HG02588 (cell line): ENCODE data around the gene RYR3.
"Not testable (repeated sequence)": the region's sequence is repeated elsewhere in the genome, so short reads cannot be mapped to it uniquely, and the experiment has no call there.

Experiments used
- ATAC-seq: cut with Tn5 transposase; IDR thresholded peaks from one replicate; pipeline ENCODE4 v1.9.1; 2021; ENCODE audit warnings: mild to moderate bottlenecking, moderate library complexity; ENCODE audit not compliant: unreplicated experiment

The RYR3 gene

DNA sequence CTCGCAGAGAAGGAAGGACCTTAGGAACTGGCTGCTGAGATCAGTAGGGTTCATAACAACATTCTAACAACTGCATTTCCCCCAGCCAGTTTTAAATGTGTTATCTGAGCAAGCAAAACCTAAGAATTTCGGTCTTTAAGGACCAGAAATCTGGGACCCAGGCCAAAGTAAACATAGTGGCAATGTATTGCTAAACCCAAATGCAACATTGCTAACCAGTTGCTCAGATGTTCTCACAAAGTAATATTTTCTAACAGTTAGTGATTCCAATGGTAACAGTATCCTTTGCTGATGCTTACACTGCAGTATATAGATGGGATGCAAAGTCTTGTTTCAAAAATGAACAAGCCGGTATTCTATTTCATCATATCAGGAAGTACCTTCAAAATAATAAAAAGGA, 254.3 kb downstream of the RYR3 start:
- no peak for ATAC-seq

DNA sequence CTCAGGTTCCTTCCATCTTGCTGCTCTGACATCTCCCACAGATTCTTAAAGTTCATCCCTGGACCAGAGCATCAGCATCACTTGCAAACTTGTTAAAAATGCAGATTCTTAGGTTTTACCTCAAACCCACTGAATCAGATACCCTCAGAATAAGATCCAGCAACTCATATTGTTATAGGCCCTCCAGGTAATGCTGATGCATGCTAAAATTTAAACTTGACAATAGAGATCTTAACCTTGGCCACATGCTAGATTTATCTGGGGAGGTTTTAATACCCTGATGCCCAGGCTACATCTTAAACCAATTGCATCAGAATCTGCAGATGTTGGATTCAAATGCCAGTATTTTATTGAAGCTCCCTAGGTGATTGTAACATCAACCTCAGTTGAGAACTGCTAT, 256.9 kb downstream of the RYR3 start:
- ATAC-seq = no peak

DNA sequence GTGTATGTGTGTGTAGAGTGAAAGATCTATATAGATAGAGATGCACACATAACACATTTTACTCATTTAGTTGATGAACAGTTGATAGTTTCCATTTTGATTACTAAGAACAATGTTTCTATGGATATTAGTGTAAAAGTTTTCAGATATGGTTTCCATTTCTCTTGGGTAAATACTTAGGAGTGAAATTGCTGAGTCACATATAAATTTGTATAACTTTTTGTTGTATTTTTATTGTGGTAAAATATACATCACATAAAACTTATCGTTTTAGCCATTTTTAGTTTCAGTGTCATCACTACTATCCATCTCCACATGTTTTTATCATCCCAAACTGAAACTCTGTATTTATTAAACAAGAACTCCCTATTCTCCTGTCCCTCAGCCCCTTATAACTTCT, 258.3 kb downstream of the RYR3 start:
- no peak for ATAC-seq

DNA sequence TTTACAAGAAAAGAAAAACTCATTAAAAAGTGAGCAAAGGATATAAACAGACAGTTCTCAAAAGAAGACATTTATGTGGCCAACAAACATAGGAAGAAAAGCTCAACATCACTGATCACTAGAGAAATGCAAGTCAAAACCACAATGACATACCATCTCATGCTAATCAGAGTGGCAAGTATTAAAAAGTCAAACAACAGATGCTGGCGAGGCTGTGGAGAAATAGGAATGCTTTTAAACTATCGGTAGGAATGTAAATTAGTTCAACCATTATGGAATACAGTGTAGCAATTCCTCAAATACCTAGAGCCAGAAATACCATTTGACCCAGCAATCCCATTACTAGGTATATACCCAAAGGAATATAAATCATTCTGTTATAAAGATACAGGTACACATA, 267.1 kb downstream of the RYR3 start:
- ATAC-seq = not testable (repeated sequence)

DNA sequence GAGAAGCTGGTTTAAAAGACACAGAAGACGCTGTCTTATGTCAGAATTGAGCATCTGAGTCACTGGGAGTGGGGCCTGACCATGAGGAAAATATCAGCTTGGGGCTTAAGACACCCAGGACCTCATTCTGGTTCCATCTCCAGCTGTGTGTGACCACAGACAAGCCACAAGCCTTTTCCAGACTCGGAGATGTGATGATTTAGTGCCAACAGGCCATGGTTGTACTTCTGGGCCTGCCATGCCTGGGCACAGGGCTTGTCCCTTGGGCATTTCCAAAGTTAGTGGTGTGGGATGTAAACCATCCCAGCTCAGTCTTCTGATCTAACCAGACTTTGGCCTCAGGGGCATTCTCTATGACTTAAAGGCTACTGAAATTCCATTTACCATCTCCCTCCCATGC, 269.8 kb downstream of the RYR3 start:
- ATAC-seq = no peak

DNA sequence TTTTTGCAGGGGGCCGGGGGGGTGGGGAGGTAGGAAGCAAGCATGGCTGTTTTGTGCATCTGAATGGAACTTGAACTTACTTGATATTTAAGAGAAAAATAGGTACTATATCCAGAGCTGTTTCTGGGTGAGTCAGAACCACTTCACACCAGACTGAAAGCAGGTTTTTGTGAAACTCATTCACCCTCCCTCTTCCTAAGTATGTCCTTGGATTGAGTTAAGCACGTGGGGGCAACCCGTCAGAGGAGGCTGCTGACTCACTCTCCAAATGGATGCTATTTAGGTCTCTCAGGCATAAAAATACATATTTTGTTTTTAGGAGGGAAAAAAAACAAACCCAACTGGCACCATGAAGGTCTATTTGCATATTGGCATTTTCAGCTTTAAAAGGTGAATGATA, 270.3 kb downstream of the RYR3 start:
- ATAC-seq = no peak

DNA sequence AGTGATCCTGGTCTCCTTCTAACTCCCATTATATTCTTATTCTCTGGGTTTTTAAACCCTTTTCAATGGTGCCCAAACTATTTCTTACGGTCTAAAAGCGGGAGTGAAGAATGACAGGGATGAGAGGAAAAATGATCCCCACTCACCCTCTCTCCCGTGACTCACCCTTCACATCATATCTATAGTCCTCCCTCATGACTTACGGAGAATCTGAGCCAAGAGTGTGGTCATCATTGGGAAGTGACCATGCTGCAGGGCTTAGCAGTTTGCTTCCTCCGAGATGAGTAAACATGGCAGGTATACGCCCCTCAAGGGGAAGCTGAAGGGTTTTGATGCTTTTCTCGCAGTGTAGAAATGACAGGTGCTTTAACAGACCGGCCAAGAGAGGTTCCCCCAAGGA, 274.0 kb downstream of the RYR3 start:
- no peak for ATAC-seq

DNA sequence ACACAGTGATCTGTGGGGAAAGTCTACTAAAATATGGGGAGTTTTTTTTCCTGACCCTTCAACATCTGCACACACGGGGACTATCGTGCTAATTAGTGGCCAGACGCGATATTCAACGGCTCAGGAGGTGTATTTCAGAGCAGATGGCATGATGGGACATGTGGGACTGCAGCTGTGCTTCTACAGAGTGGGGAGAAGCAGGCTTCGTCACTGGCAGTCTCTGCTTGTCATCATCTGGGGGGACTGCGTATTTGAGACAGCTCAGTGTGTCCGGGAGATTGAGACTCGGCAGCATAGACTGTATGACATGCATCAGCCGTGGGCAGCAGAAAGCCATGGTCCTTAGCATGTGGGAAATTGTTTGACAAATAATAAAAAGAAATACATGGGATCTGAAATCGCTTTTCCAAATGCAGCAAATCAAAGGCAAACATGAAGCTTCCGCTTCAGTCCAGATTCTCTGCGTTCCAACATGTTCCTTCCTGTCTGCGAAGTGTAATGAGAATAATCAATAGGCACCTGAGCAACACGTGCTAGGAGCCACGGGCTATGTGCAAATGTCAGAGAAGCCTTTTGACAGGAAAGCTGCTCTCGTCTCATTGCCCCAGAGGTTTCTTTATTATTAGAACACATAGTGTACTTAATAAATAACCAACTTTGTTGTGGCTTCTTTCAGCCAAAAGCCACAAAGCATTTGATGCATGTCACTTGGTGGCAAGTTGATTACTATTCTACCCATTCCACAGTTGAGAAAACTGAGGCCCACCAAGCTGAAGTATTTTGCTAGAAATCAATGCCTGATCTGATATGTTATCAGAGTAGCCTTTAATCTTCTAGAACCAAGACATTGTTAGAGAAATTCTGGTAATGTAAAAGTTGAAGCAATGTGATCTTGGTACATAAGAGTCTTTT, 276.3 kb downstream of the RYR3 start:
- ATAC-seq = no peak

DNA sequence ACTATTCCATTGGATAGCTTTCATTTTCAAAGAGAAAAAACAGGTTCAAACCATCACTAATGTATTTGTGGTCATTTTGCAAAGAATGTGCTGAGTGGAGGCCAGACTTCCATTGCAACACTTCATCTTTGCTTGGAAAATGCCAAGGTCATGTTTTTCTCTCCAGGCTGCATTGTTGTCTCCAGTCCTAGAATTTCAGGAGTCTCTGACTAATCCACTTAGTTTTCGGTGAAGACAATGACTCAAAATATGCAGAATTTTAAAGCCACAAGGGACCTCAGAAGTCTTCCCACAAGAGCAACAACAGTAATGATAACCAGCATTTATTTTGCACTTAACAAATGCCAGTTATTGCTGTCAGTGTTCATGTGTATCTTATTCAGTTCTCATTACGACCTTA, 277.0 kb downstream of the RYR3 start:
- no peak for ATAC-seq

DNA sequence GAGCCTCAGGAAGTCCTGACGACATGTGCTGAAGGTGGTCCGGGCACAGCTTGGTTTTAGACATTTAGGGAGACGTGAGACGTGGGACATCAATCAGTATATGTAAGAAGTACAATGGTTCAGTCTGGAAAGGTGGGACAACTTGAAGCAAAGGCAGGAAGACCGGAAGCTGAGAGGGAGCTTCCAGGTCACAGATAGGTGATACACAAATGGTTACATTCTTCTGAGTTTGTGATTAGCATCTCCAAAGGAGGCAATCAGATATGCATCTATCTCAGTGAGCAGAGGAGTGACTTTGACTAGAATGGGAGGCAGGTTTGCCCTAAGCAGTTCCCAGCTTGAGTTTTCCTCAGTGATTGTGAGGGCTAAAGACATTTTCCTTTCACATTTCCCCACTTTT, 282.1 kb downstream of the RYR3 start:
- no peak for ATAC-seq

DNA sequence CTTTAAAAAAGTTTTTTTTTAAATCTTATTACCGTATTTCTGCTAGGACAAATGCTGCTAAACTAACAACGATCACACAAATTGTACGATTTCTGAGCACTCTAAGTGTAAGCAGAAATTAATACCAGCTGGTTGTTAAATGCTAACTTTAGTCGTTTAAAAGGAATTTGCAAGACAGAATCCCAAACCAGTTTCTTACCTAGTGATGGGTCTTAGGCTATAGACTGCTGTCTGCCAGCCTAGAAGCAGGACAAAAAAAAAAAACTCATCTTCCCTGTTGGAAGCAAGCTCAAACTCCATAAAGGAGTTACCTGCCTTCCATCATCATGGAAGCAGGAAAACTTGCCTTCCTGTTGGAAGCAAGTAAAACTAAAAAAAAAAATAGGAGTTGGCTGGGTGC, 287.6 kb downstream of the RYR3 start:
- ATAC-seq = not testable (repeated sequence)

DNA sequence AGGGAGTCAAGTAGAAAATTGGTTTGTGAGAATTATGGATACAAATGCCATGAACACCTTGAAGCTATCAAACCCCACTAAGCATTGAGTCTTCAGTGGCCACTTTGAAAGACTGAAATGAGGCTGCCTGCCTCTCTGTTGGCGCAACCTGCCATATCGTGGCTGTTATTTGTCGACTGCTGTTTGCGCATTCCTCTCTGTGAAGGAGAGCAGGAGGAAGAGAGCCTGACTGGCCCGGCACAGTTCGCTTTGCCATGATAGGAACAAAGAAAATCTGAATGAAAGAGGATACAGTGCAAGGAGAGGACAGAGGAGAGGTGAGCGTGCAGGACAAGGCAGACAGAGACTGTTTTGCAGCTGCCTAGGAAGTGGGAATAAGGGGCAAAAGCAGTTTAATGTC, 289.4 kb downstream of the RYR3 start:
- ATAC-seq = no peak

DNA sequence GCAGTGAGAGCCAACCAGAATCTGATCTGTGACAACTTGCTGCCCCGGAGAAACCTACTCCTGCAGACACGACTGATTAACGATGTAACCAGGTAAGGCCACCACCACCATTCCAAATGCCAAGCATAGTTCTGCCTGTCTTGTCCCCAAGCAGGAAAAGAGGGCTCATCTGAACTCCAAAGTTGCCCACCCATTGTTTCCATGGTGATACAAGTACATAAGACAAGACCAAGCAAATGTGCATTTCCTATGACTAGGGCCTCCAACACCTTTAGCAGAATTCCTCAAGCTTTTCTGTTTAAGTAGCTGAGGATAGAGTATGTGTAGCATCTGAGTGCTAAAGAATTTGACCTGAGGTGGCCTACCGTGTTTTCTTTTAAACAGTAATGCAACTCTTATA, 290.7 kb downstream of the RYR3 start:
- no peak for ATAC-seq

DNA sequence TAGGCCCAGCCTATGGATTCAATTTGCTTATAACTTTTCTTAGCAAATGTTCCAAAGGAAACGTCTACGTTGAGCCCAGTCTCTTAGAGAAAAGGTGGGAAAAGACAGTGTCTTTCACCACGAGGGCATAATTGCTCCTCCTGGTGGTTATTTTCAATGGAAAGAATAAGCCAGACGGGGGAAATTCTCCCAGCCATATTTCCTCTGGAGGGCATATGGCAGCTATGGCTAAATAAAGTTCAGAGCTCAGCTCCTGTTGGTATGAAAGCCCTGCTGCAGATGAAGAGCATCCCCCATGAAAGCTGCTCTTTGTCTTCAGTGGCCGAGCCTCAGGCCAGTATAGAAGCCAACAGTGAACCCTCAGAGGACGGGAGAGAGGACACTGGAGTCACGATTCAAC, 297.9 kb downstream of the RYR3 start:
- no peak for ATAC-seq

DNA sequence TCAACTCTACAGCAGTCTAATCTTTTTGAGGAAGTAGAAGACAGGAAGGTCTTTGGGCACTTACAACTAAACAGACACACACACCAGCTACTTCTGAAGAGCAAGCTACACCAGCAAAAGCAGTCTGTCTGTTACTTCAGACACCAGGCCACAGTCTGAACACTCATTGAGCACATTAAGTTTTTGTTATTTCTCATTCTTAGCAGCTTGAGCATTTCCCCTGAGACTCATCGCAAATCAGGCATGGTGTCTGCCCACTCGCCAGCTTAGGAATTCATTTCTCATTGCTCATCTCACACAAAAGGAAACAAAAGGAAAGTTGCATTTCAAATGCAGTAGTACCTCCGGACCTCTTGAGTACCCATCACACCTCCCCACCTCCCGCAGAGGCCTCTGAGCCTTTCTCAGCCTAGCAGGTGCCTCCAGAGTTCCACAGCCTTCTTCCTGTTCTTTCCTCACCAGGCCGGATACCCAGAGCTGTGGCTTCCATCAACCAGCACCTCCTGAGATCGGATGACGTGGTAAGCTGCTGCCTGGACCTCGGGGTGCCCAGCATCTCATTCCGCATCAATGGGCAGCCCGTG, 302.0 kb downstream of the RYR3 start:
- ATAC-seq = no peak

DNA sequence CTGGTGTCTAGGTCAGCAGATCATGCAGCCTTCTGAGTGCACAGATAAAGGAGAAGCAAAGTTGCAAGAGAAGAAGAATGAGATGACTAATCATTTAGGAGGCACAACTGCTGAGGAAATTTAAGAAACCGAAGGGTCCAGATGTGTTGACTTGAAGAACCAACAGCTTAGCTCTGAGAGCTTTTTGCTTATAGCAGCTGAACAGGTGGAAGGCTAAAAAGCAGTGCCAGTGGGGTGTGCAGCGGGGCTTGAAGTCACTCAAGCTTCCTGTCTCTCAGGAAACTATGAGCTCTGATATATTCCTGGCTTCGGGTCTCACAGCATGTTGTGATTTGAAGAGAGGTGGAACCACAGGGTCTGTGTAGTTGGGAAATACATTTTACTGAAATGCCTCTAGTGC, 305.7 kb downstream of the RYR3 start:
- ATAC-seq = no peak

DNA sequence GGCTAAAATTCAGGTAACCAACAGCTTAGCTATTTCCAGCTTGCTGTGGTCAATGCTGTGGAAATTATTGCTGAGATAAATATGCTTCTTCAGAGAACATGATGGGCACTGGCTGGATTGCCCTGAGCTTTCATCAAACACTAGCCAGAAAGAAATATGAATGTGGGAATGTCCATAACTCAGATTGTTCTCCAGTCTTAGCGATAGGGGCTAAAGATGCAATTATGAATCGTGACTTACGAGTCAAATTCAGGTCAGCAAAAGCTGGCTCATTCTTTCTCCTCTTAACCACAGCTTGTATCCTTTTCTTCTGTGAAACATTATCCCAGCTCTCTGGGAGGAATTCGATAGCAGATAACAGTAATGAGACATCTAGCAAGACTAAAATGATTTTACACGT, 307.6 kb downstream of the RYR3 start:
- ATAC-seq = no peak

DNA sequence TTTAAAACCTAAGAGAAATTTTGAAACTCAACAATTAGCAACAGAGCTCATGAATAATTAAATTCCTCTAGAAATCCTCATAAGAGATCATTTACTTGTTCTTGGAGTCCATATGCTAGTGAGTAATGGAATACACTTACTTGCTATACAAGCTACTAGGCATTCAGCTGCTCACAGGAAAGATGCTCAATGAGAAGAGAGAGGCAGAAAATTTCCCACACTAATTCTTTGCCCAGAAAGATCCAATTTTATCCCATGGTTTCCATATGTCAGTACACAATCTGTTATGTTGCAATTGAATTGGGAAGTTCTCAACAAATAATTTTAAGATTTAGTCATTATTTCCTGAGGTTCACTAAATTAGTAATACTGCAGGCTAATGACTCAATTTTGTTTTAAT, 310.4 kb downstream of the RYR3 start:
- ATAC-seq = no peak

DNA sequence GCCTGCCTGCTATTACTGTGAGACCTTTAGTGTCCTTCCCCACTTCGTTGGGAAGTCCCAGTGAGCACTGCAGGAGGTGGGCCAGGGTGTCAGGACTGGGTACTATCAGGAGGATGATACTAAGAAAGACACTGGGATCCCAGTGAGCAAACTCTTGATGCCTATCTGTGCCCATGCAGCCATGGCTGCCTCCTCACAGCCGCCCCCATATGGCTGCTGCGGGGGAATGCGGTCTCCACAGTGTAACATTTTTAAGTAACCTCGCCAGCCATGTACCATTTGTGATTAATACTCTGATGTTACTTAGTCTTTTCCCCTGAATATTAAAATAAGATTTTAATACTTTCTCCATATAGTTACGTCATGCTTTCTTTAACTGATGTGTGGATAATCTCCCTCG, 312.2 kb downstream of the RYR3 start:
- ATAC-seq = no peak

DNA sequence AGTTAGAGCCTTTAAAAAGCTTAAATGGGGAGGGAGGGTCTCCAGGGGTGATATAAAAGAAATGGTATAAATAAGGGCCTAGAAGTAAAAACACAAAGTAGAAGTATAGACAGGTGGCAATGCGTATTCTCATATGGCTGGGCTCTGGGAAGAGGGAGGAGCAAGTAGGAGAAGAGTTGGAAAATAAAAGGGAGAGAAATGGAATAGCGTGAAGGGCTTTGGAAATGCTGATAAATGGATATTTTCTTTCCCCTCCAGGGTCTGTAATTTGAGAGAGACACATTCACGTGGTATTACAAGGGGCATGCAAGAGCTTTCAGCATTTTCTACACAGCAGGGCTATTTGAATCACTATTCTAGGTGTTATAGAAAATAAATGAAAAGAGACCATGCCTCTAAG, 313.7 kb downstream of the RYR3 start:
- ATAC-seq = no peak

DNA sequence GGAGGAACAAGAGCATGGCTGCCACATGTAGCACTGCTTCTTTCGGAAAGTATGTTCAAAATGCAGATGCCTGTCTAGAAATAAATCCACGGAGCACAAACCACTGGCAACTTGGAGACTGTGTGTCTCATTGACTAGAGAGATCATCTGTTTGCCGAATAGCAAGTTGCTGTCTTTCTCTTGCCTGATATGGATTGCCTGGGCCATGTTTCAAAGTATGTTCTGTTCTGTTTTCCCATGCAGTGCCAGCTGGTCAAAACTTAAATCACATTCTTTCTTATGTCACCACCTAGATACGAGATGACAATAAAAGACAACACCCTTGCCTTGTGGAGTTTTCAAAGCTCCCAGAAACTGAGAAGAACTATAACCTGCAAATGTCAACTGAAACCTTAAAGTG, 318.9 kb downstream of the RYR3 start:
- no peak for ATAC-seq

DNA sequence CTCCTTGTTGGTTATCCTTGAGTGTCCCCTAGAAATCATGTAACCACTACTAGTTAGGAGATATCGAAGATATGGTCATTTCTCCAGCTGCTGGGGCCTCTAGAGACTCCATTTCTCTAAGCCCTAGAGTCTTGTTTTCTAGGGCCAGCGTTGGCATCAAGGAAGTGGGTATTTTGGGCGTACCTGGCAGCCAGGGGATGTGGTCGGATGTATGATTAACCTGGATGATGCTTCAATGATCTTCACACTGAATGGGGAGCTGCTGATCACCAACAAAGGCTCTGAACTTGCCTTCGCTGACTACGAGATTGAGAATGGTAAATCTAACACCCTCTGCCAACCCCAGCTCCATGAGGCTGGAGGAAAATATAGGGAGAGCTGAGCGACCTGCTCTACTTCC, 325.5 kb downstream of the RYR3 start:
- no peak for ATAC-seq

DNA sequence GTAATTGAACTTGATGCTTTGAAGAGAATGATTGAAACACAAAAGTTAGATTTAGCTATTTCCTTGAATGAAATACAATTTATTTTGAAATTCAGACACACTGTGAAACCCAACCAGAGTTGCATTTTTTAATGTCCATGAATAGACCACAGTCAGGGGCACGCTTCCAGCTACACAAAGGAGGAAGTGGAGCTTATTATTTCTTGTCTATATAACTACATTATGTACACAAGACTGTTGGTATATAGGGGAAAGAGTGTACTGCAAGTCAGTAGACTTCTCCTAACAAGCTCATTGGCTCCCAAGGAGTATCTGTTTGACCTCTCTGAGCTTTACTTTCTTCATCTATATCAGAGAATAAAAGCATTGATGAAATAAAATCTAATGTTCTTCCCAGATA, 326.2 kb downstream of the RYR3 start:
- no peak for ATAC-seq
